Pons (tissue), 1 donor: ENCODE data around the gene DAG1.
"Not testable (repeated sequence)": the region's sequence is repeated elsewhere in the genome, so short reads cannot be mapped to it uniquely, and the experiment has no call there.

ENCODE experiments used
- DNase-seq: peaks from one replicate; pipeline ENCODE4 v3.0.0-alpha.2; 2016; ENCODE audit warnings: low spot score

The DAG1 gene

GRCh38 chr3:49470714-49471420 is 800 bp downstream of the DAG1 start:
- peak; percentile 26 for DNase-seq

GRCh38 chr3:49471856-49472495 is 1.9 kb downstream of the DAG1 start:
- DNase-seq = no peak

- no peak for DNase-seq
These were observed 6.5 kb downstream of the DAG1 start for GRCh38 chr3:49476563-49476962.

GRCh38 chr3:49482766-49483165 is 12.7 kb downstream of the DAG1 start:
- DNase-seq = no peak

- DNase-seq = no peak
These were observed 14.4 kb downstream of the DAG1 start for GRCh38 chr3:49484471-49484870.

GRCh38 chr3:49489247-49489646 is 19.2 kb downstream of the DAG1 start:
- no peak for DNase-seq

- DNase-seq = no peak
These were observed 22.9 kb downstream of the DAG1 start for GRCh38 chr3:49492969-49493368.

GRCh38 chr3:49493901-49494300 is 23.8 kb downstream of the DAG1 start:
- DNase-seq = no peak

GRCh38 chr3:49495023-49495422 is 25.0 kb downstream of the DAG1 start:
- DNase-seq = no peak

GRCh38 chr3:49496845-49497244 is 26.8 kb downstream of the DAG1 start:
- not testable (repeated sequence) for DNase-seq

- DNase-seq = no peak
These were observed 27.5 kb downstream of the DAG1 start for GRCh38 chr3:49497606-49498005.

- no peak for DNase-seq
These were observed 28.2 kb downstream of the DAG1 start for GRCh38 chr3:49498239-49498638.

- no peak for DNase-seq
These were observed 28.6 kb downstream of the DAG1 start for GRCh38 chr3:49498648-49499047.

GRCh38 chr3:49500205-49500731 is 30.2 kb downstream of the DAG1 start:
- no peak for DNase-seq

- DNase-seq = no peak
These were observed 30.9 kb downstream of the DAG1 start for GRCh38 chr3:49500732-49501609.

GRCh38 chr3:49501842-49502241 is 31.8 kb downstream of the DAG1 start:
- DNase-seq = no peak

- DNase-seq = no peak
These were observed 36.8 kb downstream of the DAG1 start for GRCh38 chr3:49506906-49507305.

- no peak for DNase-seq
These were observed 39.0 kb downstream of the DAG1 start for GRCh38 chr3:49509028-49509561.

GRCh38 chr3:49511639-49512038 is 41.6 kb downstream of the DAG1 start:
- no peak for DNase-seq

- no peak for DNase-seq
These were observed 42.8 kb downstream of the DAG1 start for GRCh38 chr3:49512781-49513355.

GRCh38 chr3:49513494-49514124 is 43.5 kb downstream of the DAG1 start:
- no peak for DNase-seq
